ENCODE data around the gene PI16. TPM values are rescaled to one million over a fixed set of nuclear protein-coding genes. Genes with fewer than 3 reads are reported as not detected.
A peak's percentile ranks its signal among the peaks of the same experiment; 100 is the strongest.

PI16 gene
- total RNA-seq, 1 experiment from 2014 or later: 0.83 TPM

- no peak overlapping the region for H2AFZ ChIP-seq
- POLR2A ChIA-PET (ENCODE audit: unreplicated experiment): interaction anchor here (1.0 kb wide), 1 partner anchor 53 kb away, joined by 16 read pairs; the partner anchor contains the start of gene MTCH1
- no peaks in the 10 kb centered on the region for H3K9me3 ChIP-seq (ENCODE audit: insufficient read depth, low read depth)
- H3K4me3 ChIP-seq: no peak overlapping the region
- no peaks in the 10 kb centered on the region for H3K79me2 ChIP-seq (ENCODE audit: low read depth)
- no TSS peak for BruUV-seq (replicated peaks)
- TF ChIP-seq CTCF (conservative IDR thresholded peaks at IDR 0.05): no peak
- no peak for TF ChIP-seq EZH2 (IDR thresholded peaks at IDR 0.05; ENCODE audit: low read depth)
- no peaks in the 10 kb centered on the region for H3K9me2 ChIP-seq (ENCODE audit: insufficient read depth)
- peaks cover 54% of the 10 kb centered on the region for H3K4me1 ChIP-seq (replicated peaks; ENCODE audit: insufficient read depth)
- H3F3A ChIP-seq (ENCODE audit: insufficient read depth, low read depth): peaks cover 24% of the 10 kb centered on the region
- no peaks in the 10 kb centered on the region for H4K20me1 ChIP-seq (ENCODE audit: insufficient read depth)
- CTCF ChIA-PET: interaction anchor here (0.7 kb wide), 1 partner anchor 167 kb away, joined by 3 read pairs; no protein-coding TSS in a partner anchor
- H3K36me3 ChIP-seq (ENCODE audit: low read depth): no peaks in the 10 kb centered on the region
- peak overlapping the region; percentile 32; the same call in 1 of the 2 replicates for H3K4me2 ChIP-seq
- intact Hi-C loops (cut with micrococcal nuclease; ENCODE audit: unreplicated experiment): no loop called here
- no peak overlapping the region for H3K27ac ChIP-seq
- H3K27me3 ChIP-seq (ENCODE audit: insufficient read depth, low read depth): no peaks in the 10 kb centered on the region
- no peak for DNase-seq
These were observed 21.0 kb upstream of the PI16 start for GRCh38 chr6:36933519-36933918.

DNA sequence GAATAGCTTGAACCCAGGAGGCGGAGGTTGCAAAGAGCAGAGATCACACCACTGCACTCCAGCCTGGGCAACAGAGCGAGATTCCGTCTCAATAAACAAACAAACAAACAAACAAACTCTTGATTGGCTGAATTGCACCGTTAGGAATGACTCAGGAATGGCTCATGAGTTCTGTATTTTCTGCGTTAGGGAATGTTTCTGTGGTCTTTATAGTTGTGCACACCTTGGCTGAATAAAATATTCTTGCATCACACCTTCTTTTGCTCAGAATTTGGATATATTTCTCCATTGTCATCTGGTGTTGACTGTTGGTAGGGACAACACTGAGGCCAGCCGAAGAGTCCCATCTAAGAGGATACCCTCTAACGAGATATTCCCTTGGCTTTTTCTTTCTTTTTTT is 19.6 kb upstream of the PI16 start:
- no peak overlapping the region for H3K4me3 ChIP-seq
- intact Hi-C loops (cut with micrococcal nuclease; ENCODE audit: unreplicated experiment): no loop called here
- no peaks in the 10 kb centered on the region for H3K36me3 ChIP-seq (ENCODE audit: low read depth)
- no peaks in the 10 kb centered on the region for H3K9me2 ChIP-seq (ENCODE audit: insufficient read depth)
- TF ChIP-seq CTCF (conservative IDR thresholded peaks at IDR 0.05) (no peak), EZH2 (IDR thresholded peaks at IDR 0.05; ENCODE audit: low read depth) (no peak)
- peak in 1 of 2 experiments; percentile 47 for DNase-seq
- POLR2A ChIA-PET (ENCODE audit: unreplicated experiment): no interaction called here
- no peaks in the 10 kb centered on the region for H4K20me1 ChIP-seq (ENCODE audit: insufficient read depth)
- H2AFZ ChIP-seq: no peak overlapping the region
- CTCF ChIA-PET: no interaction called here
- no peak overlapping the region for H3K27ac ChIP-seq
- H3K79me2 ChIP-seq (ENCODE audit: low read depth): no peaks in the 10 kb centered on the region
- H3F3A ChIP-seq (ENCODE audit: insufficient read depth, low read depth): peaks cover 24% of the 10 kb centered on the region
- no peak overlapping the region for H3K4me2 ChIP-seq
- H3K27me3 ChIP-seq (ENCODE audit: insufficient read depth, low read depth): no peaks in the 10 kb centered on the region
- no peaks in the 10 kb centered on the region for H3K9me3 ChIP-seq (ENCODE audit: insufficient read depth, low read depth)
- BruUV-seq (replicated peaks): no TSS peak
- H3K4me1 ChIP-seq (replicated peaks; ENCODE audit: insufficient read depth): peaks cover 46% of the 10 kb centered on the region

GRCh38 chr6:36936824-36937223 is 17.7 kb upstream of the PI16 start:
- peaks cover 24% of the 10 kb centered on the region for H3F3A ChIP-seq (ENCODE audit: insufficient read depth, low read depth)
- no peaks in the 10 kb centered on the region for H3K36me3 ChIP-seq (ENCODE audit: low read depth)
- intact Hi-C loops (cut with micrococcal nuclease; ENCODE audit: unreplicated experiment): no loop called here
- no peak overlapping the region for H3K4me2 ChIP-seq
- ChIA-PET POLR2A (ENCODE audit: unreplicated experiment) (no interaction called here), CTCF (interaction anchor here (0.6 kb wide), 1 partner anchor 14 kb away, joined by 3 read pairs; no protein-coding TSS in a partner anchor)
- BruUV-seq (replicated peaks): no TSS peak
- no peak for TF ChIP-seq CTCF (conservative IDR thresholded peaks at IDR 0.05)
- TF ChIP-seq EZH2 (IDR thresholded peaks at IDR 0.05; ENCODE audit: low read depth): no peak
- H2AFZ ChIP-seq: no peak overlapping the region
- H4K20me1 ChIP-seq (ENCODE audit: insufficient read depth): no peaks in the 10 kb centered on the region
- H3K4me1 ChIP-seq (replicated peaks; ENCODE audit: insufficient read depth): peaks cover 33% of the 10 kb centered on the region
- H3K27ac ChIP-seq: no peak overlapping the region
- no peak overlapping the region for H3K4me3 ChIP-seq
- DNase-seq: no peak
- no peaks in the 10 kb centered on the region for H3K79me2 ChIP-seq (ENCODE audit: low read depth)
- no peaks in the 10 kb centered on the region for H3K9me3 ChIP-seq (ENCODE audit: insufficient read depth, low read depth)
- H3K27me3 ChIP-seq (ENCODE audit: insufficient read depth, low read depth): no peaks in the 10 kb centered on the region
- no peaks in the 10 kb centered on the region for H3K9me2 ChIP-seq (ENCODE audit: insufficient read depth)
